ENCODE results near the gene MT1H.
"Not testable (repeated sequence)": the region's sequence is repeated elsewhere in the genome, so short reads cannot be mapped to it uniquely, and the experiment has no call there.

Gene MT1H

GRCh38 chr16:56664506-56664905, 5.1 kb upstream of the MT1H start:
- no peak for DNase-seq

GRCh38 chr16:56665286-56666261, 4.0 kb upstream of the MT1H start:
- not testable (repeated sequence) for DNase-seq

- peak in 11 of 56 donors; percentile 9 to 52 (median 28) for DNase-seq
Measured at GRCh38 chr16:56667581-56668571, 1.7 kb upstream of the MT1H start, which contains the start of gene MT1G. Gene MT1G (minus strand): TSS chr16:56668065. CDS start chr16:56667993, 72 bp downstream.

GRCh38 chr16:56669840-56670619, 416 bp downstream of the MT1H start:
- no peak for DNase-seq

- no peak for DNase-seq
Measured at GRCh38 chr16:56670620-56670934, 963 bp downstream of the MT1H start.

GRCh38 chr16:56671691-56672090, 2.1 kb downstream of the MT1H start:
- not testable (repeated sequence) for DNase-seq

- DNase-seq = not testable (repeated sequence)
Measured at GRCh38 chr16:56672171-56672570, 2.6 kb downstream of the MT1H start.

- DNase-seq = no peak
Measured at GRCh38 chr16:56672761-56673536, 3.3 kb downstream of the MT1H start.

GRCh38 chr16:56673921-56674320, 4.3 kb downstream of the MT1H start:
- DNase-seq = peak in 5 of 56 donors; percentile 9 to 25 (median 13)

- not testable (repeated sequence) for DNase-seq
Measured at GRCh38 chr16:56674570-56674969, 5.0 kb downstream of the MT1H start.

- DNase-seq = no peak
Measured at GRCh38 chr16:56675685-56676210, 6.1 kb downstream of the MT1H start.

- no peak for DNase-seq
Measured at GRCh38 chr16:56677474-56677873, 7.9 kb downstream of the MT1H start.

- DNase-seq = no peak
Measured at GRCh38 chr16:56679078-56679730, 9.6 kb downstream of the MT1H start.

GRCh38 chr16:56679818-56680217, 10.2 kb downstream of the MT1H start:
- DNase-seq = no peak

- peak in 54 of 56 donors; percentile 28 to 90 (median 76) for DNase-seq
Measured at GRCh38 chr16:56681939-56682702, 12.5 kb downstream of the MT1H start, which contains the start of gene MT1X. Gene MT1X (plus strand): TSS chr16:56682470. CDS start chr16:56682541, 71 bp downstream.

- peak in 1 of 56 donors; percentile 10 for DNase-seq
Measured at GRCh38 chr16:56682703-56683397, 13.2 kb downstream of the MT1H start.

- DNase-seq = peak in 3 of 56 donors; percentile 6 to 36 (median 8)
Measured at GRCh38 chr16:56683424-56684172, 14.0 kb downstream of the MT1H start.
